ENCODE measurements around the gene KCNQ4. TPM values are rescaled to one million over a fixed set of nuclear protein-coding genes. Genes with fewer than 3 reads are reported as not detected.

Gene KCNQ4
- total and polyA plus RNA-seq, 2 donors (not counting 3 experiments of a cell fraction or from before 2014, with no cell fraction given) = 0.06 to 0.07 TPM

DNA sequence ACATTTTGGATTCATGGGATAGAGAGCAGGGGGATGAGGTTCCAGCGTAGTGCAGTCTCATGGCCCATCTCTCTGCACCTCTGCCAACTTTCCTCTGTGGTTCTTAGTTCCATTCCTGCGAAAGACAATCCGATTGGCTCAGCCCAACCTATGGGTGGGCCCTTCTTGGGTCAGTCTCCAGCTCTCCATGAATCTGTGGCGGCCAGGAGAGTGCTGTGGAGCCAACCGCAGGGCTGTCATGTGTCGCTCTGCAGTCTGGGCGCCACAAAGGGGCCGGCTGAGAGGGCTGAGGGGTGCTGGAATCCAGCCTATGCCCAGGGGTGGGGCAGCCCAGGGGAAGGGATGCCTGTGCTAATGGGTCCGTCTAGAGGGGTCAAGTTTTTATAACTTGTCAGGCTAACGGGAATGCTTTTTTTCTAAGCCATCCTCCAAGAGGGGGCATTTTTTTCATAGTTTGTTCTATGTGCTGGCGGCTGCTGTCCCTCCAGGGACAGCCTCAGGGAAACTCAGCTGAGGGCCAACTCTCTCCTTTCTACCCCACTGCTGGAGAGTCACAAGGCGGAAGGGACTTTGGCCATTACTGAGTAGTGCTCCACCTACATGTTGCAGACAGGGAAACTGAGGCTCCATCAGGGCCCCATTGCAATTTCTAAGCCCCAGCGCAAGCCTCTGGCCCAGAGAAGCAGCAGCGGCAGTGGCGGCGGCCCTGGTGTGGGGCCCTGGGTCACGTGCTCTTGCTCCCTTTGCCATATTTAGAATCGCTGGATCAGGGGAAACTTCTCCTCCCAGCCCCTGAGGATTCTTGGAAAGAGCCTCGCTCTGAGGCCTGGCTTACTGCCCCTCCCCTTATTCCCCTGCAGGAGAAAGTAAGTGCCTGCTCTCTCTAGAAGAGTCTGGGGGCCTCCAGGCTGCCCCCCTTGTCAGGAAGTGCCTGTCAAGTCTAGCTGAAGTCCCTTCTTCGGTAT lies 23.4 kb downstream of the KCNQ4 start:
- DNase-seq (ENCODE audit: low read depth, low spot score) (no peak), FAIRE-seq (no peak)
- Histone ChIP-seq H3K79me2 (ENCODE audit: control insufficient read depth, insufficient read depth, low read length) (no peaks in the 10 kb centered on the region), H3K4me1 (ENCODE audit: control insufficient read depth, extremely low read depth, insufficient read depth, low read length) (peaks cover 2% of the 10 kb centered on the region), H4K20me1 (replicated peaks; ENCODE audit: control insufficient read depth, extremely low read depth, insufficient read depth, low read length) (no peaks in the 10 kb centered on the region), H3K9me1 (replicated peaks; ENCODE audit: control insufficient read depth, extremely low read depth, insufficient read depth, low read length) (no peaks in the 10 kb centered on the region), H3K27me3 (ENCODE audit: control insufficient read depth in 2 of 2, insufficient read depth in 2 of 2, low read length in 2 of 2) (peaks cover 0 to 4% of the 10 kb centered on the region in 2 experiments), H3K36me3 (ENCODE audit: control insufficient read depth in 2 of 2, extremely low read depth in 1 of 2, insufficient read depth in 2 of 2, low read length in 2 of 2) (no peaks in the 10 kb centered on the region), H3K9ac (replicated peaks; ENCODE audit: extremely low read depth, insufficient read depth, low read length) (no peak overlapping the region), H3K4me2 (ENCODE audit: insufficient read depth, low read length) (no peak overlapping the region), H3K4me3 (replicated peaks in 1 of 3; ENCODE audit: insufficient read depth in 1 of 3, low read depth in 1 of 3, low read length in 3 of 3) (no peak overlapping the region), H2AFZ (ENCODE audit: low read depth, low read length) (no peak overlapping the region), H3K27ac (ENCODE audit: insufficient read depth, low read depth, low read length) (no peak overlapping the region), H3K9me3 (replicated peaks; ENCODE audit: control insufficient read depth, insufficient read depth, low read length) (no peaks in the 10 kb centered on the region)
- CTCF ChIA-PET = interaction anchor here (1.3 kb wide), 1 partner anchor 32 kb away, joined by 4 read pairs; no protein-coding TSS in a partner anchor
- BruUV-seq (replicated peaks) = no TSS peak
- intact Hi-C loops (cut with micrococcal nuclease) = no loop called here
- POLR2A ChIA-PET = no interaction called here
- dilution Hi-C loops (cut with MboI; ENCODE audit: extremely low pct_ligation_motif_present, low sequenced_read_pairs) = no loop called here
- TF ChIP-seq POLR2A (IDR thresholded peaks at IDR 0.05; ENCODE audit: low read depth, low read length) (no peak), JUN (IDR thresholded peaks at IDR 0.05; ENCODE audit: borderline replicate concordance, insufficient read depth, insufficient read length, low read depth) (no peak), EZH2 (IDR thresholded peaks at IDR 0.05; ENCODE audit: borderline replicate concordance, low read depth, low read length, severe bottlenecking) (no peak), GATA2 (IDR thresholded peaks at IDR 0.05; ENCODE audit: insufficient read depth, insufficient read length, low read depth, low read length) (no peak), FOS (IDR thresholded peaks at IDR 0.05; ENCODE audit: borderline replicate concordance, insufficient read depth, low read length) (no peak), POLR2AphosphoS5 (IDR thresholded peaks at IDR 0.05; ENCODE audit: insufficient read depth, low read depth, low read length) (no peak), MYC (IDR thresholded peaks at IDR 0.05; ENCODE audit: low read depth, low read length) (no peak)
- TF ChIP-seq, protein P1, sequence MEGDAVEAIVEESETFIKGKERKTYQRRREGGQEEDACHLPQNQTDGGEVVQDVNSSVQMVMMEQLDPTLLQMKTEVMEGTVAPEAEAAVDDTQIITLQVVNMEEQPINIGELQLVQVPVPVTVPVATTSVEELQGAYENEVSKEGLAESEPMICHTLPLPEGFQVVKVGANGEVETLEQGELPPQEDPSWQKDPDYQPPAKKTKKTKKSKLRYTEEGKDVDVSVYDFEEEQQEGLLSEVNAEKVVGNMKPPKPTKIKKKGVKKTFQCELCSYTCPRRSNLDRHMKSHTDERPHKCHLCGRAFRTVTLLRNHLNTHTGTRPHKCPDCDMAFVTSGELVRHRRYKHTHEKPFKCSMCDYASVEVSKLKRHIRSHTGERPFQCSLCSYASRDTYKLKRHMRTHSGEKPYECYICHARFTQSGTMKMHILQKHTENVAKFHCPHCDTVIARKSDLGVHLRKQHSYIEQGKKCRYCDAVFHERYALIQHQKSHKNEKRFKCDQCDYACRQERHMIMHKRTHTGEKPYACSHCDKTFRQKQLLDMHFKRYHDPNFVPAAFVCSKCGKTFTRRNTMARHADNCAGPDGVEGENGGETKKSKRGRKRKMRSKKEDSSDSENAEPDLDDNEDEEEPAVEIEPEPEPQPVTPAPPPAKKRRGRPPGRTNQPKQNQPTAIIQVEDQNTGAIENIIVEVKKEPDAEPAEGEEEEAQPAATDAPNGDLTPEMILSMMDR (IDR thresholded peaks at IDR 0.05; ENCODE audit: extremely low read depth in 1 of 2, insufficient read depth in 1 of 2, low read depth in 1 of 2, low read length in 2 of 2) = no peak
- TF ChIP-seq, protein P2, sequence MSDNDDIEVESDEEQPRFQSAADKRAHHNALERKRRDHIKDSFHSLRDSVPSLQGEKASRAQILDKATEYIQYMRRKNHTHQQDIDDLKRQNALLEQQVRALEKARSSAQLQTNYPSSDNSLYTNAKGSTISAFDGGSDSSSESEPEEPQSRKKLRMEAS (IDR thresholded peaks at IDR 0.05; ENCODE audit: insufficient read depth, insufficient read length) = no peak
